GM10847 (cell line): ENCODE results near the gene PIK3CD.

Experiments used
- POLR2A ChIP-seq: IDR thresholded peaks from 2 replicates; pipeline ENCODE4 v1.6.1; 2011; ENCODE audit not compliant: insufficient read length; ENCODE audit errors: extremely low read depth

Gene PIK3CD

GRCh38 chr1:9651565-9652378 is at the start of gene PIK3CD:
TSS of gene PIK3CD (plus strand) at chr1:9651731. CDS start at chr1:9710456, 58,725 bp downstream.
- peak; percentile 79 for TF ChIP-seq POLR2A

- TF ChIP-seq POLR2A: no peak
Observed at GRCh38 chr1:9601942-9602793, 49.4 kb upstream of the PIK3CD start.

GRCh38 chr1:9602794-9603167 is 48.8 kb upstream of the PIK3CD start:
- no peak for TF ChIP-seq POLR2A

GRCh38 chr1:9603307-9603706 is 48.2 kb upstream of the PIK3CD start:
- TF ChIP-seq POLR2A: no peak

- no peak for TF ChIP-seq POLR2A
Observed at GRCh38 chr1:9603766-9604753, 47.5 kb upstream of the PIK3CD start.

GRCh38 chr1:9604836-9605235 is 46.7 kb upstream of the PIK3CD start:
- TF ChIP-seq POLR2A: no peak

- no peak for TF ChIP-seq POLR2A
Observed at GRCh38 chr1:9605946-9606455, 45.5 kb upstream of the PIK3CD start.

GRCh38 chr1:9606458-9606857 is 45.1 kb upstream of the PIK3CD start:
- TF ChIP-seq POLR2A: no peak

- TF ChIP-seq POLR2A: no peak
Observed at GRCh38 chr1:9606948-9607347, 44.6 kb upstream of the PIK3CD start.

- TF ChIP-seq POLR2A: no peak
Observed at GRCh38 chr1:9607352-9607751, 44.2 kb upstream of the PIK3CD start.

- no peak for TF ChIP-seq POLR2A
Observed at GRCh38 chr1:9609998-9610397, 41.5 kb upstream of the PIK3CD start.

- TF ChIP-seq POLR2A: no peak
Observed at GRCh38 chr1:9610548-9610947, 41.0 kb upstream of the PIK3CD start.

- no peak for TF ChIP-seq POLR2A
Observed at GRCh38 chr1:9611716-9612115, 39.8 kb upstream of the PIK3CD start.

- TF ChIP-seq POLR2A: no peak
Observed at GRCh38 chr1:9612162-9612845, 39.2 kb upstream of the PIK3CD start.
